HG02943 (cell line): ENCODE data around the gene MNAT1.
"Not testable (repeated sequence)": the region's sequence is repeated elsewhere in the genome, so short reads cannot be mapped to it uniquely, and the experiment has no call there.

Experiments
- ATAC-seq: cut with Tn5 transposase; IDR thresholded peaks from one replicate; pipeline ENCODE4 v1.9.1; 2021; ENCODE audit warnings: mild to moderate bottlenecking, low read depth, moderate library complexity; ENCODE audit not compliant: unreplicated experiment

MNAT1 gene

DNA sequence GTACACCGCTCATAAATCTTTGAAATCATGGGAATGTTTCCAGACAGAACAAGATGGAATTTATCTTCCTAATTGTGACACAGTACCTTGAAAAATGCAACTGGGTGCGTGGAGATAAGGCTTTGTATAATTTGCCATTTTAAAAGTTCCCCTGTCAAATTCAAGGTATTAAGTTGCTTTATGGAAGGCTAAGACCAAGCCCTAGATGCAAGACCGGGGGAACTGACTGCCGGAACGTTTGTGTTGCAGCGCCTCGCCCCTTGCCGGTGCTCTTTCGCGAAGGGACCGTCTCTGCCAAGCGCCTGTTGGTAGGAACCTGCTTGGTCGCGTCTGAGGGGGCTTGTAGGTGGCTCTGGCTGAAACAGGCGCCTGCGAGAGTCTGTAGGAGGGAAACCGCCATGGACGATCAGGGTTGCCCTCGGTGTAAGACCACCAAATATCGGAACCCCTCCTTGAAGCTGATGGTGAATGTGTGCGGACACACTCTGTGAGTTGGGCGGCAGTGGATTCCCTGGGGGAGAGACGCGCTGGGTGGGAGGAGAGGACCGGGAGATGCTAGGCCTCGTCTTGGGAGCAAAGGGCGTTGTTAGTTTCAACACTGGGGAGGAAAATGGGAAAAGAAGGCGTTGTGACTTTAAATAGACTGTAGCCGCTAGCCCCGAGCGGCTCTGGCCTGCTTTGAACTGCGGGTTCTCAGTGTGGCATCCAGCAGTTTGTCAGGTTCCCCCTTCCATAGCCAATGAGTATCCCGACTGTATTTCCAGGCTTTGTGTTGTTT lies at the start of gene MNAT1:
TSS of gene MNAT1 (plus strand) at position 297 of the 778 bp plus-strand sequence. CDS start at position 399, 102 bp downstream.
- ATAC-seq = peak; percentile 94

DNA sequence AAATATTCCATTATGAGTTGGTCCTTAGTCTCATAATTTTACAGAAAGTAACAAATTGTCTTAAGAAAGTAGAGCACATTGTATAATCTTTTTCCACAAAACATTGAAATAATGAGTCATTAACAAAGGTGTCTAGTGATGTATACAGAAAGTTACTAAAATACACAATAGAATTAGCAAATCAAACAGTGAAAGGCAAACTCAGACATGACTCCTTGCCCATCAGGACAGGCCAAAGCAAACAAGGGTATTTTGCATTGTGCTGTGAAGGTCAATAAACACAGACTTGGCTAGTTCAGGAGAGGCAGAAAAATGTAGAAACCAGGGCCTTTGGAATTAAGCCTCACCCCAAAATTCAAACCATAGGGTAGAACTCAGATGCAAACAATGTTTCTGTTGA lies 47.7 kb upstream of the MNAT1 start:
- no peak for ATAC-seq

DNA sequence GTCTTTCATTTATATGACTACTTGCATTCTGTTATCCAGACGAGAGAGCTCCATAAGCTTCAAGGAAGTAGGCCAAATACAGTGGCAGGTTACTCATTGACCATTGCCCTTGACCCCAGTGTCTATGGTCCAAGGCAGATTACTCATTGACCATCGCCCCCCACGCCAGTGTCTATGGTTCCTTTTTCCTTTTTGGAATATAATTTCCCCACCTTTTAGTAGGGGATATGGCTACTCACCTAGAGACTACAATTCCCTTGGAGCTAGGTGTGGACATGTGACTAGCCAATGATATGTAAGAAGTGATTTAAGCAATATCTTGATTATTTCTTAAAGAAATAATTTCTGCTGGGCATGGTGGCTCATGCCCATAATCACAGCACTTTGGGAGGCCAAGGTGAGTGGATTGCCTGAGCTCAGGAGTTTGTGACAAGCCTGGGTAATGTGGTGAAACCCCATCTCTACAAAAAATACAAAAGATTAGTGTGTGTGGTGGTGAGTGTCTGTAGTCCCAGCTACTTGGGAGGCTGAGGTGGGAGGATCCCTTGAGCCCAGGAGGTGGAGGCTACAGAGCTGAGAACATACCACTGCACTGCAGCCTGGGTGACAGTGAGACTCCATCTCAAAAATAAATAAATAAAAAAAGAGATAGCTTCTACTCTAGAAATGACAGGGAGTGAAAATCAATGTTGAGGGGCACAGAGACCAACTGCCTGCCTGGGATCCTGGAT lies 43.0 kb upstream of the MNAT1 start:
- no peak for ATAC-seq

DNA sequence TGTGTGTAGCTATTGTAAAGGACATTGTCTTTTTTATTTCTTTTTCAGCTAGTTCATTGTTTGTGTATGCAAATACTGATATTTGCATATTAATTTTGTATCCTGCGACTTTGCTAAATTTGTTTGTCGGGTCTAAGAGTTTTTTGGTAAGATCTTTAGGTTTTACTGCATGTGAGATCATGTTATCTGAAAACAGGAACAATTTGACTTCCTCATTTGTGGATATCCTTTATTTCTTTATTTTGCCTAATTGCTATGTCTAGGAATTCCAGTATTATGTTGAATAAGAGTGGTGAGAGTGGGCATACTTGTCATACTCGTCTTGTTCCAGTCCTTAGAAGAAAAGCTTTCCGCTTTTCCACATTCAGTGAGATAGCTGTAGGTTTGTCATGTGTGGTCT lies 39.2 kb upstream of the MNAT1 start:
- no peak for ATAC-seq

DNA sequence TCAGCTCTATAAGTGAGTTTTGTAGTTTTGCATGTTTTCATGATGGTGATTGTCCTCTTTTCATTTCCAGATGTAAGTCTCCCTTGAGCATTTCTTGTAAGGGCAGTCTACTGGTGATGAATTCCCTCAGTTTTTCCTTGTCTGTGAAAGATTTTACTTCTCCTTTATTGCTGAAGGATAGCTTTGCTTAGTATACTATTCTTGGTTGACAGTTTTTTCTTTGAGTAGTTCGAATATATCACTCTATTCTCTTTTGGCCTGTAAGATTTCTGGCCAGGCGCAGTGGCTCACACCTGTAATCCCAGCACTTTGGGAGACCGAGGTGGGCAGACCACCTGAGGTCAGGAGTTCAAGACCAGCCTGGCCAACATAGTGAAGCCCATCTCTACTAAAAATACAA lies 34.0 kb upstream of the MNAT1 start:
- no peak for ATAC-seq

DNA sequence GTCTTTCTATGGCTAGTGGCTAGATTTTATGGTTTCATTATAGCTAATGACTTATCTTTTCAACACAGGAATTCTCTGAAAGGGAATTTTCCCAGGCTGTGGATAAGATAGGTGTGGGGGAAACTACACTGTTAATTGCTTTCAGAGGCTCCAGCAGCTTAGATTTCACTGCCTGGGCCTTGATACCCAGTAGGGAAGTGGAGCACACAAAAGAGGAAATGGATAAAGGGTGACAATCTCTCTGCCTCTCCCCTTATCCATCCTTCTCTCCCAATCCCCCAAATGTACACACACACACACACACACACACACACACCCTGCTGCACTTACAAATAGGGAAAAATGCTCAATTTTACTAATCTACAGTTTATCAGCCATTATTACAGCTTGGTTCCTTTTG lies 29.5 kb upstream of the MNAT1 start:
- no peak for ATAC-seq

DNA sequence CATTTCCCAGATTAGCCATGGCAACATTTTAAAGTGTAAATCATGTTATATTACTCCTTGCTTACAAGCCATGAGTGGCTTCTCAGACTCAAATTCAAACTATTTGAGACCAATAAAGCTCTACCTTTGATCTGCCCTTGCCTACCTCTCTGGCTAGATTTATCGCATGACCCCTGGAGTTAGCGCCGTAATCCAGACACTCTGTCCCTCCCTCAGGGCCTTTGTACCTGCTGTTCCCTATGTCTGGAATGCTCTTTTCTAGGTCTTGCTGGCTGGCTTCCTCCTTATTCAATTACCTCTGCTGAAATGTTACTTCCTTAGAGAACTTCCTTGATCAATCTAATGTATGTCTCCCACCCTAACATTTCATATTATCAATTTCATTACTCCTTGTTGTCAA lies 26.7 kb upstream of the MNAT1 start:
- no peak for ATAC-seq

DNA sequence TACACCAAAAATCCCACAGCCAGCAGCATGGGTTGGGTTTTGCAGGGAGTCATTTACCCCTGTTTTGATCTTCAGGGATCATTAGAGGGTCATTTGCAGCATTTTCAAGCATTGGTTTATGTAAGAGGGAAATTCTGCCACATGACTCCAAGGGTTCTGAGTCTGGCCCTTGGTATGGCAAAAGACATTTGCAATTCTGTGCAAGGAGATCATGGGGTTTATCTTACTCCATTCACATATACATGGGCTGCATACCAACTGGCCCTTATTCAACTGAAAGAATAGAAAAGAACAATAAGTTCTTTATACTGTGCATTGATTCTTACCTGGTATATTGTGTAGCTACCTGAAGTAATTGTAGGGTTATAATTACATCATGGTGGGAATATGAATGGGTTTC lies 24.1 kb upstream of the MNAT1 start:
- ATAC-seq = no peak

DNA sequence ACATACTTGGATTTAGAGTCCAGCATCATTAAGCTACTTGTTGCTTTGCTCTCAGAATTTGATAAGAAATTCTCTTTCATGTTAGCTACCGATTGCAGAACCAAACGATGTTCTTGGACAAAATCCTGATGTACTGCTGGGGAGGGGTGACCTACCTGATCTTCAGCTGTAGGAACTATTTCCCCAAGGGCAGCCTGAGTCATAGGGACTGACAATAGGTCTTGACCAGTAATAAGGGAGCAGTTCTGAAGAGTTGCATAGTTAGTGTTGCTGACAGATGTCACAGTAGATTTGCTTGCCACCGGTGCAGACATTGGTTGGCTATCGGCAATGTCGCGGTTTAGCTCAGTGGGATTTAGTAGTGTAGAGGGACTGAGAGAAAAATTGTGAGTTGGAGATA lies 21.0 kb upstream of the MNAT1 start:
- ATAC-seq = no peak

DNA sequence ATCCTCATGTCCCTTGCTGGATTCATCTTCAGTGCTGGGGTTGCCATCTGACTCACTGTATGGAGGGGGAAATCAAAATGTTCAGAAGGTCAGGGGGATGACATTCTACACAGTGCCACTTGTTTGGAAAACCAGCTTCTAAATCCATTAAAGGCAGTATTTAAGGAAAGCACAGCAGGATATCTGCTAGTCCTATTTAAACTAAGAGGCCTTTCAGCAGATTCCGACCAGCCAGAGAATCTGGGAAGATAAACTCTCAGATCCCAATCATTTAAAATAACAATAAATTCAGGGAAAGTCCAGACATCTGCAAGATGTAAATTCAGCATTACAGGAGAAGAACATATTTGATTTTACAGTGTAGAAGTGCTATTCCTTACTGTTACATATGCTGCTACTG lies 14.2 kb upstream of the MNAT1 start:
- ATAC-seq = no peak

DNA sequence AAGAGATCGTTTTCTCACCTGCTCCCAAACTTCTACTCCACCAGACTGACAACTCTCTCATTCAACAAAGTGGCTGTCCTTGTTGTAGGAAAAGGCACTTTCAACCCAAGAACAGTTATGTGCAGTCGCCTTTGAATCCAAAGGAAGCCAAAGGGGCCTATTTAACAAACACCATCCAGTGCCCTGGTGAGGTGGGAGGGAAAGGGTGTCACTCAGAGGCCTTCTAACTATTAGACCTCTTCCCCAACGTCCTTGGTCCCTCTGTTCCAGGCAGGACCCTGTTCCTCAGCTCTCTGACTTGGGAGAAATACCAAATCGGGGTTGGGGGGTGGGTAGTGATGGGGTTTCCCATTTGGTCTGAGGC lies 13.6 kb upstream of the MNAT1 start:
- ATAC-seq = no peak

DNA sequence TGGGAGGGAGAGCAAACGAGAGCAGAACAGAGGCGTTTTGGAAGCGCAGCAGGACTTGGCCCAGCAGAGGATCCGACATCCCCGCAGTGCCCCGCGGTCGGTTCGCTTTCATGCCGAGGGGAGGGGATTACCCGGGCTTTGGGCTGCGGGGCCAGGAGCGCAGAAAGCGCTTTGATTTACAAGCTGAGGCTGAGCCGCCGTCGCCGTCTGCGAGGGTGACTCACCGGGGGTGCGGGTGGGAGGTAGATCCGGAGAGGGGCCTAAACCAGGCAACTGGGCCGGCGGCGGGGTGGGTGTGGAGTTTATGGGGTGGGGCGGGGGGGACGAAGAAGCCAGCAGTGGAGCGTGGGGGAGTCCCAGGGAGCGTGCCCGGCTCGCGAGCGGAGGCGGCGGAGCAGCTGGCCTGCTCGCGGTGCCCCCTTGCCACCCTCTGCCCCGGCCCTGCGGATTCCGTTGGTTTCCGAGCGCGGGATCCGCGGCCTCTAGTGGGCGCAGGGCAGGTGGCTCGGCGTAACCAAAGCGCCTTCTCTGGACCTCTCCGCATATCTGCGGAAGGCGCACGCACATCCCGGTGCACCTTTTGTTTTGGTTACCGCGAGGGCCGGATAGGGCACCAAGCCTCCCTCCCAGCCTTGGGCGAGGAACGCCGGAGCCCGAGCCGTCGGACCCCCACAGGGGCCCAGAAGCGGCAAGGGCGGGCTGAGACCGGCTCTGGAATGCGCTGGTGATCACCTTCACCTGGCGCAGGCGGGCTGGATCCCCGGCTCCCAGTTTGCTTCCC lies 13.0 kb upstream of the MNAT1 start:
- no peak for ATAC-seq

DNA sequence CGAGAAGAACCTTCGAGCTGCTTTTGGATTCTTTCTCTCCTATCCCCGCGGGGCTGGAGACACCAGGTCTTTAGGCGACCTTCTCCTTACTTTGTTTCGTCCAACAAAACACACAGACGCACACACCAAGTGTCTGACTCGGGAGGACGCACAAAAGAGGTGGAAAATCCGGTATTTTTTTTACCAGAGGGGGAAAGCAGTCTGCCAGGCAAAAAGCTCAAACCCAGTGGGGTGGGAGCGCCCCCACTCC lies 12.5 kb upstream of the MNAT1 start:
- ATAC-seq = no peak

DNA sequence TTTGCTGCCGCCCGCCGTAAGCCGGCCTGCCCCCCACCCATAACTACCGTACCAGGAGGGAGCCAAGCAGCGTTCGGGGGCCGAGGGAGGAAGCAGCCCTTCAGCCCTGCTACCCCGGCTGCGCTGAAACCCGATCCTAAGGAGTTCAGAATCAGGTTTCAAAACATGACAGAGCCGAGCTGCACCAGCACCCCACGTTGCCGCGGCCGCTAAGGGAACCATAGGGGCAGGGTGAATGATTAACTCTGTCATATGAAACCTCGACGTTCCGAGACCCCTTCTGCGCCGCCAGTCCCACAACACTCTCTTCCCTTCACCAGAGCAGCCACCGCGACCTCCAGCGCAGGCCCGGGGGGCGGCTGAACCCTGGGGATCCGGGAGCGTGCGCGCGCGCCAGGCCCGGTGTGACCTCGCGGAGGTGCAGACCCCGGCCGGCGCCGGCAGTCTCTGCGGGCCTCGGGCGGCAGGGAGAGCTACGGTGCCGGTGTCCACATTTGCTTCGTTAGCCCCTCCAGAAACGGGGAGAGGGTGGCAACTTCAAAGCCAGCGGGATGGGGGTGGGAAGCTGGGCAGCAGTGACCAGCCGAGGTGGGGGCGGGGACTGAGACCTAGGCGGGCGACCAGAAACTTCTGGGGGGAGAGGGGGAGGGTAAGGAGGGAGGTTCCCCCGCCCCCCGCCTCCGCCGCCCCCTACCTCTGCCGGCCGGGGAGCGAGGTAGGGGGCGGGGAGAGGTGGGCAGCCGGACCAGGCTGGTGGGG lies 12.0 kb upstream of the MNAT1 start:
- no peak for ATAC-seq

DNA sequence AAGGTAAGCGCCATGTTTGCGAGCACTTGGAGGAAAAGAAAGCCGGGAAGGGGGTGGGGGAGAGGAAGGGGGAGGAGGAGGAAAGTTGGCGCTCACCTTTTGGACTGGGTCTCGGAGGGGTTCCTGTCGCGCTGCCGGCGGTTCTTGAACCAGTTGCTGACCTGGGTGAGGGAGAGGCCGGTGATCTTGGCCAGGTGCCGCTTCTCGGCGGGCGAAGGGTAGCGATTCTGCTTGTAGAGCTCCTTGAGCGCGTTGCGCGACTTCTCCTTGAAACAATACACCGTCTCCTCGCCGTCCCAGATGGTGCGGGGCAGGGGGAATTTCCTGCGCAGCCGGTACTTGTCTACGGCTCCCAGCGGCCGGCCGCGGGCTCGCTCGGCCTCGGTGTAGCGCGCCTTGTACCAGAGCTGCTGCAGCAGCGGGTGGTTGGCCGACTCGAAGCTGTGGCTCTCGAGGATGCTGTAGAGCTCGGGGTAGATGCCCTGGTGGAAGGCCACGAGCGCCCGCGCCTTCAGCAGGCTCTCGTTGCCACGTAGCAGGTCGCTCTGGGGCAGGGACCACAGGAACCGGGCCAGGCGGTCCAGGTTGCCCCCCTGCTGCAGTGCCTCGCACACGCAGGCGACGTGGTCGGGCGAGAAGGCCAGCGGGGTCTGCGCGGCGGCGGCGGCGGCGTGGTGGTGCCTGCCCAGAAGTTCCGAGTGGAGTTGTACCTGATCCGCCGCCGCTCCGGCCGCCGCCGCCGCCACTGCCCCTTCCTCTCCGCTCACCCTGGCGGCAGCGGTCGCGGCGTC lies 11.2 kb upstream of the MNAT1 start:
- no peak for ATAC-seq

DNA sequence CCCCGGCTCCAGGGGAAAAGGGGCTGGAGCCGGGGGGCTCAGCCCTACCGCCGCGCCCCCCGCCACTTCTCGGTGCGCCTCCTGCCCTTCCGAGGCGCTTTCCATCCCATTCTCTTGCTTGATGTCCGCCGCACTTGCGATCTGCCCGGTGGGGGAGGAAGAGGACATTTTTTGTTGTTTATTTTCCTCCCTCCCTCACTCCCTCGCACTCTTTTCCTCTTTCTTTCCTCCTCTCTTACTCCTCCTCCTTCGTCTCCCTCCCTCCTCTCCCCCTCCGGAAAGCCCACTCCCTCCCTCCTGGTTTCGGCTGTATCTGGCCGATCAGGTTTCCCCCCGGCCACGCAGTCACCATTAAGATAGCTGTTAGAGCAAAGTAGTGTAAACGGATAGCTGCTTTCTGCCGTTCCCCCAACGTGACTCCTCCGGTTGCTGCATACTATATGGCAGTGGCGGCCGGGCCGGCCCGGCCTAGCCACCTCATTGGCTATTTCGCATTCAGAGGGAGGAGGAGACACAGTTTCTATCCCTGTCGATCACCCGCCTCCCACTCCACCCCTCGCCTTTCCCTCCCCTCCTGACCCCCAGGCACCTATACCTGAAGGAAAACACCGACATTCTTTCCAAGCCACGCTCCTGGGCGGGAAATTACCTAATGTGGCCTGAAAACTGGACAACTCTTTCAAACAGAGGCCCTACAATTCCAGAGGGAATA lies 10.5 kb upstream of the MNAT1 start, which contains the start of gene SIX4:
TSS of gene SIX4 (minus strand) at position 445 of the 712 bp plus-strand sequence. CDS start at position 168, 277 bp downstream.
- ATAC-seq = no peak

DNA sequence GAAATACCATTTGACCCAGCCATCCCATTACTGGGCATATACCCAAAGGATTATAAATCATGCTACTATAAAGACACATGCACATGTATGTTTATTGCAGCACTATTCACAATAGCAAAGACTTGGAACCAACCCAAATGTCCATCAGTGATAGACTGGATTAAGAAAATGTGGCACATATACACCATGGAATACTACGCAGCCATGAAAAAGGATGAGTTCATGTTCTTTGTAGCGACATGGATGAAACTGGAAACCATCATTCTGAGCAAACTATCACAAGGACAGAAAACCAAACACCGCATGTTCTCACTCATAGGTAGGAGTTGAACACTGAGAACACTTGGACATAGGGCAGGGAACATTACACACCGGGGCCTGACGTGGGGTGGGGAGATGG lies 3.3 kb upstream of the MNAT1 start:
- not testable (repeated sequence) for ATAC-seq

DNA sequence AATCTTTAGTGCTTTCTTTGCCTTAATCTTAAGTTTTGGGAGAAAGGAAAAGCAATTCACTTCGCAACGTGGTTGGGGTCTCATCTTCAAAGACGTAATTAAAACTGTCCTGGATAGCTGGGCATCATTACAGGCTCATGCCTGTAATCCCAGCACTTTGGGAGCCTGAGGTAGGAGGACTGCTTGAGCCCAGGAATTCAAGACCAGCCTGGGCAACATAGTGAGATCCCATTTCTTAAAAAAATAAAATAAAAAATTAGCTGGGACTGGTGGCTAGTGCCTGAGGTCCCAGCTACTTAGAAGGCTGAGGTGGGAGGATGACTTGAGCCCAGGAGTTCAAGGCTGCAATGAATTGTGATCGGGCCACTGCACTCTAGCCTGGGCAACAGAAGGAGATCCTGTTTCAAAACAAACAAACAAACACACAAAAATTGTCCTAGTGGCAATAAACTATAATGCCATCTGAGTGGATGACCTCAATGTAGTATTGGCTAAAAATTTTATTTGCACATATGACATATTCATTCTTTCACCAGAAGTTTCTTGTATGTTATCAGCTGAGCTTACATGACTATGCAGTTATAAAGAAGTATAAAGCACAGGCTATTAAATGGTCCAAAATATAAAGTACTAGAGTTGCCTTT lies 1.6 kb upstream of the MNAT1 start:
- no peak for ATAC-seq

DNA sequence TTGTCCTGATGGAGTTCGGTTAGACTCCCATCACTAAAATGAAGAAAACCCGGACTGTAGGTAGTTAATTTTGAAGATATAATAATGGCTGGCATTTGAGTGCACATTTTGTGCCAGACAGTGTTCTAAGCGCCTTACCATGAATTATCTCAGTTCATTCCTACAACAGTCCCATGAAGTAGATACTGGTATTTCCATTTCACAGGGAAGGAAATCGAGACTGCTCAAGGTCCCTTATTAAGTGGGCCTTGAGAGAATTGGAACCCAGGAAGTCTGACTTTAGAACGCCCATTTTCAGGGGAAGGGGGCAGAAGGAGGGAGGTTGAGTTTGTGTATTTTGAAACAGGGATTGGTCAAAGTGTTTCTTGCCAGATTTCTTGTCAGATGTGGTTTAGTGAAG lies 855 bp downstream of the MNAT1 start:
- no peak for ATAC-seq
